ENCODE data around the gene CDHR3. TPM values are rescaled to one million over a fixed set of nuclear protein-coding genes. Genes with fewer than 3 reads are reported as not detected.

CDHR3 gene
- total and polyA plus RNA-seq, 9 of the 15 experiments (the other 6 are each of a cell fraction or from before 2014, with no cell fraction given): 0.03 to 0.66 (median 0.24) TPM; not detected in 1

DNA sequence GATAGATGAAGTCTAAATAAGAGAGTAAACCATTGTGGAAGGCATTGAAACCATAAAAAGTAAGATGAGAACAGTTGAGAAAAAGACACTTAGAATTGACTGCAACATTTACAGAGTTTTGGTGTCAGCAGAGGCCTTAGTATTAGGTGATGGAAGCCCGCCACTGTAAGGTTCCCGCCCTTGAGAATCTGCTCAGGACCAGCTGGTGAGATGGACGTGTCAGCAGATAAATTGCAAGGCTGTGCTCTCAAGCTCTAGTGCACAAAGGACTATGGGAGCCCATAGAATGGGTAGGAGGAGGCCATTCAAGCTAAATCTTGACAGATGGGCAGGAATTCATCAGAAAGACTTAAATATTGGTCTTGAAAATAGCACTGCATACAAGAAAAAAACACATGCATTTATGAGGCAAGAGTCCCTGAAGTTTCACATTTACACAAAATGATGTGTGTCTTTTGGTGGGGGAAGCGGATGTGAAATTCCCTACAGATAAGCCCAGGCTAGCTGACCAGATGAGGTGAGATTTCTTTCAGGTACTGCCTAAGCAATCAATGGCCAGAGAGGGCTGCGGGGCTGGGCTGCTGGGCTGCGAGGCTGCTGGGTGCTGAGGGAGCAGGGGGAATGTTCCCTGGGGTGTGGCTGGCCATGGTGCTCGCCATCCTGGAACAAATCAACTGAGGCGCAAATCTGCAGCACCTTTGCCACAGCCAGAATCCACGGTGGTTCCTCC, 106.6 kb downstream of the CDHR3 start:
- Histone ChIP-seq H2AFZ (ENCODE audit: low read depth, low read length) (no peak overlapping the region), H3K27me3 (ENCODE audit: control insufficient read depth in 2 of 2, insufficient read depth in 2 of 2, low read length in 2 of 2) (peaks cover 15 to 41% of the 10 kb centered on the region in 2 experiments; a peak in 4 of 5 replicates), H3K4me2 (ENCODE audit: insufficient read depth, low read length) (no peak overlapping the region), H4K20me1 (replicated peaks; ENCODE audit: control insufficient read depth, insufficient read depth, low read length) (peaks cover 15% of the 10 kb centered on the region; the same call in 1 of the 2 replicates), H3K9me1 (ENCODE audit: control insufficient read depth, insufficient read depth, low read length) (peaks cover 4% of the 10 kb centered on the region), H3K4me3 (no peak overlapping the region), H3K9me3 (replicated peaks; ENCODE audit: control insufficient read depth, insufficient read depth, low read depth, low read length) (no peaks in the 10 kb centered on the region), H3K27ac (ENCODE audit: extremely low read depth, low read depth, low read length) (no peak overlapping the region), H3K79me2 (ENCODE audit: control insufficient read depth, insufficient read depth, low read length) (no peaks in the 10 kb centered on the region), H3K9ac (ENCODE audit: insufficient read depth in 1 of 2, low read depth in 2 of 2, low read length in 2 of 2) (no peak overlapping the region), H3K36me3 (ENCODE audit: control insufficient read depth, insufficient read depth, low read length) (no peaks in the 10 kb centered on the region), H3K4me1 (replicated peaks in 1 of 2; ENCODE audit: control insufficient read depth in 2 of 2, insufficient read depth in 2 of 2, low read length in 2 of 2) (peaks cover 28 to 42% of the 10 kb centered on the region in 2 experiments)
- intact Hi-C loops (cut with micrococcal nuclease): no loop called here
- ATAC-seq (no peak), FAIRE-seq (no peak), DNase-seq (ENCODE audit: extremely low read depth in 1 of 4, low spot score in 3 of 4) (peak in 1 of 4 experiments; percentile 27)
- no TSS peak for BruUV-seq (replicated peaks)
- WGBS (ENCODE audit: insufficient coverage, low coverage, missing lambda C conversion rate): 35% methylated on average over 9 of the region's 9 CpGs
- in situ Hi-C loops (cut with MboI): no loop called here
- CTCF ChIA-PET (ENCODE audit: low intra/inter-chr PET ratio): no interaction called here
- TF ChIP-seq HINFP (tag; conservative IDR thresholded peaks at IDR 0.05; ENCODE audit: low read depth) (no peak), ZNF316 (IDR thresholded peaks at IDR 0.05) (peak; percentile 2; the same call in 1 of the 2 replicates)
- POLR2A ChIA-PET: interaction anchor here (0.5 to 0.8 kb wide), 2 partner anchors 8 to 325 kb away, joined by 3 read pairs; no protein-coding TSS in a partner anchor

GRCh38 chr7:106070201-106070551, 107.1 kb downstream of the CDHR3 start:
- H2AFZ ChIP-seq (ENCODE audit: low read depth, low read length): no peak overlapping the region
- in situ Hi-C loops (cut with MboI) (no loop called here), intact Hi-C loops (cut with micrococcal nuclease) (no loop called here)
- BruUV-seq (replicated peaks): no TSS peak
- peaks cover 17 to 39% of the 10 kb centered on the region in 2 experiments; a peak in 3 of 5 replicates for H3K27me3 ChIP-seq (ENCODE audit: control insufficient read depth in 2 of 2, insufficient read depth in 2 of 2, low read length in 2 of 2)
- FAIRE-seq: no peak
- H3K9me3 ChIP-seq (replicated peaks; ENCODE audit: control insufficient read depth, insufficient read depth, low read depth, low read length): no peaks in the 10 kb centered on the region
- no peaks in the 10 kb centered on the region for H3K9me1 ChIP-seq (ENCODE audit: control insufficient read depth, insufficient read depth, low read length)
- no peak for ATAC-seq
- H3K4me3 ChIP-seq: no peak overlapping the region
- ChIA-PET CTCF (ENCODE audit: low intra/inter-chr PET ratio) (no interaction called here), POLR2A (interaction anchor here (0.5 to 2.9 kb wide), 3 partner anchors 8 to 325 kb away, joined by 3 to 14 read pairs (median 3); no protein-coding TSS in a partner anchor)
- H3K36me3 ChIP-seq (ENCODE audit: control insufficient read depth, insufficient read depth, low read length): no peaks in the 10 kb centered on the region
- no peak overlapping the region for H3K27ac ChIP-seq (ENCODE audit: extremely low read depth, low read depth, low read length)
- H3K79me2 ChIP-seq (ENCODE audit: control insufficient read depth, insufficient read depth, low read length): no peaks in the 10 kb centered on the region
- DNase-seq (ENCODE audit: extremely low read depth in 1 of 4, low spot score in 3 of 4): no peak
- H3K4me2 ChIP-seq (ENCODE audit: insufficient read depth, low read length): no peak overlapping the region
- no peak overlapping the region for H3K9ac ChIP-seq (ENCODE audit: insufficient read depth in 1 of 2, low read depth in 2 of 2, low read length in 2 of 2)
- peaks cover 24 to 40% of the 10 kb centered on the region in 2 experiments for H3K4me1 ChIP-seq (replicated peaks in 1 of 2; ENCODE audit: control insufficient read depth in 2 of 2, insufficient read depth in 2 of 2, low read length in 2 of 2)
- 65% methylated on average over 5 of the region's 5 CpGs for WGBS (ENCODE audit: insufficient coverage, low coverage, missing lambda C conversion rate)
- H4K20me1 ChIP-seq (replicated peaks; ENCODE audit: control insufficient read depth, insufficient read depth, low read length): peaks cover 10% of the 10 kb centered on the region; the same call in 1 of the 2 replicates
- TF ChIP-seq PHB (CRISPR knock-in tag; IDR thresholded peaks at IDR 0.05): 0 out of 2 replicates have a peak, but pooled peaks have one; percentile 23
- no peak for TF ChIP-seq ZNF263 (CRISPR knock-in tag; IDR thresholded peaks at IDR 0.05; ENCODE audit: borderline replicate concordance)
- peak; percentile 13 for TF ChIP-seq TAF1 (IDR thresholded peaks at IDR 0.05; ENCODE audit: control insufficient read depth, extremely low read depth, insufficient read depth, low read length, severe bottlenecking)
- no peak for TF ChIP-seq FOXM1 (IDR thresholded peaks at IDR 0.05; ENCODE audit: low read depth)
- no peak for TF ChIP-seq FOXM1 (CRISPR knock-in tag; IDR thresholded peaks at IDR 0.05; ENCODE audit: low read depth)
- TF ChIP-seq RBM14 (IDR thresholded peaks at IDR 0.05; ENCODE audit: borderline replicate concordance, insufficient read depth, low read depth, low read length): no peak

All from K562 (cell line).